GM13977 (cell line): Measurements from ENCODE around the gene HNF4A.
A peak's percentile ranks its signal among the peaks of the same experiment; 100 is the strongest.

Experiments
- DNase-seq: peaks from one replicate; pipeline ENCODE4 v3.0.0; 2012; ENCODE audit warnings: low spot score
- CTCF ChIP-seq: IDR thresholded peaks from 2 replicates; pipeline ENCODE4 v1.5.1; 2012; ENCODE audit warnings: mild to moderate bottlenecking, control low read depth; ENCODE audit not compliant: insufficient read depth; ENCODE audit errors: extremely low read depth, missing control alignments
- in situ Hi-C: fragments of 300-500 bp; cut with MboI; formaldehyde crosslinking; loops from one replicate; pipeline ENCODE4 v1.12.0; 2022; ENCODE audit warnings: low sequenced_read_pairs, low pct_unique_long_range_greater_than_20kb, mixed read lengths, inconsistent platforms; ENCODE audit not compliant: unreplicated experiment

HNF4A gene

DNA sequence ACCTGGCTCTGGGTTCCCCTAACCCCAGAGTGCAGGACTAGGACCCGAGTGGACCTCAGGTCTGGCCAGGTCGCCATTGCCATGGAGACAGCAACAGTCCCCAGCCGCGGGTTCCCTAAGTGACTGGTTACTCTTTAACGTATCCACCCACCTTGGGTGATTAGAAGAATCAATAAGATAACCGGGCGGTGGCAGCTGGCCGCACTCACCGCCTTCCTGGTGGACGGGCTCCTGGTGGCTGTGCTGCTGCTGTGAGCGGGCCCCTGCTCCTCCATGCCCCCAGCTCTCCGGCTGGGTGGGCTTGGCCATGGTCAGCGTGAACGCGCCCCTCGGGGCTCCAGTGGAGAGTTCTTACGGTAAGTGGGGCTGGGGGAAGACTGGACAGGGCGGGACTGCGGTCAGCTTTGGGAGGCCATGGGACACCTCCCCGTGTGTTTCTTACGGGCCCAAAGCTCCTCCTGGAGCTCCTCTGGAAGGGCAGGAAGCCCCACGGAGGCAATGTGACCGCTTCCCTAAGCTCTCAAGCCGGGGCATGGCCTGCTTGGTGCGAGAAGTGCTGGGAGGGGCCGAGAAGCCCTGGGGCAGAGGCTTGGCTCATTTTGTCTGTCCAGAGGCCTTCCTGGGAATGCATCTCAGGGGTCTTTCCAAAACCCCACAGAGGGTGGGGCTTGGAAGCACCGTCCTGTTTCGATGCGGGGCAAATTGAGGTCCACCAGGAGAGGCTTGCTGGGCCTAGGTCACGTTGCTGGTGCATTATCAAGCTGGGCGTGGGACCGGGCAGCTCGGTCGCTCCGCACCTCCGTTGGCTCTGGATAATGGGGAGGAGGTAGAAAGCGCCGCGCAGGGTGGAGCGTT is at the start of gene HNF4A:
Gene HNF4A (plus strand): TSS at position 202 of the 855 bp plus-strand sequence. CDS start 106 bp downstream, at position 308.
- no peak for TF ChIP-seq CTCF
- in situ Hi-C loops, result no loop called here

DNA sequence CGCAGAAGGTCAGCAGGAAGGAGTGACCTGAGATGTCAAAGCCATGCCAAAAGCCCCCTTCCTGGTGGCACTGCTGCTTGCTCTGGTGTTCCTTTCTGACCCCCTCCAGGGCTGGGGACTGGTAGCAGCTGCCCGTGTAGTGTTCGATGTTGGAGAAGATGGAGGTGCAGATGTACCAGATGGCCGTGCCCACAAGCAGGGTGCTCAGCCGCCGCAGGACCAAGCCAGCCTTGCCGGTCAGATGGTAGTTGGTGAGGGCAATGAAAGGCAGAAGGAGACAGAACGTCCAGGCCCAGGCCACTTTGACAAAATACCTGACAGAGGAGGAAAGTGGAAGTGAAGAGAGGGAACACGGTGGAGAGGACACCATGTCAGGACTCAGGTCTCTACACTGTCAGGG is 48.6 kb upstream of the HNF4A start:
- in situ Hi-C loops, result no loop called here
- no peak for TF ChIP-seq CTCF
- DNase-seq, result no peak

More for the DNA sequence above, at the start of gene HNF4A:
- DNase-seq, result no peak

GRCh38 chr20:44309763-44310663 is 45.5 kb upstream of the HNF4A start:
- no peak for DNase-seq
- in situ Hi-C loops, result loop anchor here (10.0 kb wide), 1 partner anchor 95 kb away; the partner anchor contains the start of gene OSER1
- TF ChIP-seq CTCF, result no peak

GRCh38 chr20:44310664-44311639 is 44.5 kb upstream of the HNF4A start, which contains the start of gene FITM2:
Gene FITM2 (minus strand): TSS chr20:44311202. CDS start chr20:44311148, 54 bp downstream.
- DNase-seq, result peak; percentile 99
- in situ Hi-C loops, result loop anchor here (10.0 kb wide), 1 partner anchor 96 kb away; the partner anchor contains the start of gene OSER1
- TF ChIP-seq CTCF, result peak; percentile 99

DNA sequence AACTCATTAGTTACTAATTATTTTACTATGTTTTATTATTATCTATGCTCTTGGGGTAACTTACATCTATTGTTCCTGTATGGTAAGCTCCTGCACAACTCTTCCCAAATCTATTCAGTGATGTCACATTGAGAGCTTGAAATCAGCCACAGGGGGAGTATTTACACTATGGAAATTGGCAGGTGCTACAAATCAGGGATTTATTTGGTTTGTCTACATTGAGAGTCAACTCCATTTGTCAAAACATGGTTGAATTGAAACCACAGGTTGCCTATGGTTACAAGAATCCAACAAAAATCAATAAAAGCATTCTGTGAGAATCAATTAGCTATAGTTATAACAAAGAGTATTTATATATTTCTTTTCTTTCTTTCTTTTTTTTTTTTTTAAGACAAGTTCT is 40.6 kb upstream of the HNF4A start:
- TF ChIP-seq CTCF, result no peak
- in situ Hi-C loops, result loop anchor here (10.0 kb wide), 1 partner anchor 100 kb away; the partner anchor contains the start of gene OSER1
- no peak for DNase-seq
